ENCODE data around the gene ACO1.

- TF ChIP-seq POLR2A (IDR thresholded peaks at IDR 0.05) (no peak), POLR2AphosphoS5 (IDR thresholded peaks at IDR 0.05) (no peak), CTCF (IDR thresholded peaks at IDR 0.05) (no peak)
Observed at GRCh38 chr9:32430720-32431119, 46.3 kb downstream of the ACO1 start.
